Fibroblast of villous mesenchyme (primary cell): ENCODE results near the gene TUBG2. TPM values are rescaled to one million over a fixed set of nuclear protein-coding genes. Genes with fewer than 3 reads are reported as not detected.

Experiments
- DNase-seq: peaks from one replicate; pipeline ENCODE4 v3.0.0-alpha.2; 2010; ENCODE audit warnings: low read depth
- H3K4me3 ChIP-seq: 2 replicates; pipeline ENCODE4 v1.5.1; 2011; ENCODE audit warnings: low read depth, mild to moderate bottlenecking, low read length
- CTCF ChIP-seq: IDR thresholded peaks from 2 replicates; pipeline ENCODE4 v1.5.1; 2012; ENCODE audit warnings: low read depth, mild to moderate bottlenecking, low read length; ENCODE audit not compliant: insufficient read depth
- total RNA-seq: library from RNA; depleted of rRNA; stranded (reverse); fragments of >200 nt; gene quantifications from 2 replicates; pipeline ENCODE4 v1.2.3, GENCODE V29; 2012

The TUBG2 gene
- total RNA-seq, 1 donor = 11.7 TPM

- no peak for TF ChIP-seq CTCF
Observed at GRCh38 chr17:42685831-42686230, 26.7 kb downstream of the TUBG2 start.

GRCh38 chr17:42686520-42687128 is 27.5 kb downstream of the TUBG2 start:
- no peak for DNase-seq
- no peak for TF ChIP-seq CTCF
- no peak overlapping the region for H3K4me3 ChIP-seq

More at GRCh38 chr17:42685831-42686230, 26.7 kb downstream of the TUBG2 start:
- no peak for DNase-seq
- H3K4me3 ChIP-seq = no peak overlapping the region

GRCh38 chr17:42687707-42688320 is 28.7 kb downstream of the TUBG2 start:
- no peak for TF ChIP-seq CTCF
- DNase-seq = no peak
- H3K4me3 ChIP-seq = no peak overlapping the region

GRCh38 chr17:42690596-42690995 is 31.5 kb downstream of the TUBG2 start:
- H3K4me3 ChIP-seq = no peak overlapping the region
- no peak for TF ChIP-seq CTCF
- DNase-seq = no peak

GRCh38 chr17:42691021-42691545 is 32.0 kb downstream of the TUBG2 start:
- DNase-seq = no peak
- no peak for TF ChIP-seq CTCF
- no peak overlapping the region for H3K4me3 ChIP-seq

- no peak for DNase-seq
- H3K4me3 ChIP-seq = no peak overlapping the region
- TF ChIP-seq CTCF = no peak
Observed at GRCh38 chr17:42692489-42692888, 33.4 kb downstream of the TUBG2 start.

- no peak overlapping the region for H3K4me3 ChIP-seq
Observed at GRCh38 chr17:42694524-42694923, 35.4 kb downstream of the TUBG2 start.

More at GRCh38 chr17:42694524-42694923, 35.4 kb downstream of the TUBG2 start:
- no peak for DNase-seq
- no peak for TF ChIP-seq CTCF
